HG03575 (cell line): Measurements from ENCODE around the gene SEC31A.

ENCODE experiments used
- ATAC-seq: cut with Tn5 transposase; IDR thresholded peaks from one replicate; pipeline ENCODE4 v1.9.1; 2021; ENCODE audit not compliant: unreplicated experiment, insufficient number of reproducible peaks, low FRiP score; ENCODE audit errors: extremely low read depth

The SEC31A gene

DNA sequence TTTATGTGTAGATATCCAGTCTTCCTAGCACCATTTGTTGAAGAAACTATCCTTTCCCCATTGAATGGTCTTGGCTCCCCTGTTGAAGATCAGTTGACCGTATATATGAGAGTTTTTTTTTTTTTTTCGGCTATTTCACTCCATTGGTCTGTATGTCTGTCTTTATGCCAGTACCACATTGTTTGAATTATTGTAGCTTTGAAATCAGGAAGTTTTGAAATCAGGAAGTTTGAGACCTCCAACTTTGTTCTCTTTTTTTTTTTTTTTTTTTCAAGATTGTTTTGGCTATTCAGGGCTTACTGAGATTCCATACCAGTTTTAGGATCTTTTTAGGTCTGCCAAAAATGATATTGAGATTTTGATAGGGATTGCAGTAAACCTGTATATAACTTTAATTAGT is 88.0 kb downstream of the SEC31A start:
- no peak for ATAC-seq

DNA sequence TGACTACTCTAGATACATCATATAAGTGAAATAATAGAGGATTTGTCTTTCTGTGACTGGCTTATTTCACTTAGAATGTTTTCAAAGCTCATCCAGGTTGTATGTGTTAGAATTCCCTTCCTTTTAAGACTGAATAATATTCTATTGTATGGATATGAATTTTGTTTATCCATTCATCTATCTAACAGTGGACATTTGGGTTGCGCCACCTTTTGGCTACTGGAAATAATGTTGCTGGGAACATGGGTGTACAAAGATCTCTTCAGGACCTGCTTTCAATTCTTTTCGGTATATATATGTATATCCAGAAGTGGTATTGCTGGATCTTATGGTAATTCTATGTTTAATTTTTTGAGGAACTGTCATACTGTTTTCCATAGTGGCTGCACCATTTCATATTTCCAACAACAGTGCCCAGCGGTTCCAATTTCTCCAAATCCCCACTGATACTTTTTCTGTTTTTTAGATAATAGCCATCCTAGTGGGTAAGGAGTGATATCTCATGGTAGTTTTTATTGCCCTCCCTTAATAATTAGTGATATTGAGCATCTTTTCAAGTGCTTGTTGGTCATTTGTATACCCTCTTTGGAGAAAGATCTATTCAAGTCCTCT is 88.9 kb downstream of the SEC31A start:
- no peak for ATAC-seq

DNA sequence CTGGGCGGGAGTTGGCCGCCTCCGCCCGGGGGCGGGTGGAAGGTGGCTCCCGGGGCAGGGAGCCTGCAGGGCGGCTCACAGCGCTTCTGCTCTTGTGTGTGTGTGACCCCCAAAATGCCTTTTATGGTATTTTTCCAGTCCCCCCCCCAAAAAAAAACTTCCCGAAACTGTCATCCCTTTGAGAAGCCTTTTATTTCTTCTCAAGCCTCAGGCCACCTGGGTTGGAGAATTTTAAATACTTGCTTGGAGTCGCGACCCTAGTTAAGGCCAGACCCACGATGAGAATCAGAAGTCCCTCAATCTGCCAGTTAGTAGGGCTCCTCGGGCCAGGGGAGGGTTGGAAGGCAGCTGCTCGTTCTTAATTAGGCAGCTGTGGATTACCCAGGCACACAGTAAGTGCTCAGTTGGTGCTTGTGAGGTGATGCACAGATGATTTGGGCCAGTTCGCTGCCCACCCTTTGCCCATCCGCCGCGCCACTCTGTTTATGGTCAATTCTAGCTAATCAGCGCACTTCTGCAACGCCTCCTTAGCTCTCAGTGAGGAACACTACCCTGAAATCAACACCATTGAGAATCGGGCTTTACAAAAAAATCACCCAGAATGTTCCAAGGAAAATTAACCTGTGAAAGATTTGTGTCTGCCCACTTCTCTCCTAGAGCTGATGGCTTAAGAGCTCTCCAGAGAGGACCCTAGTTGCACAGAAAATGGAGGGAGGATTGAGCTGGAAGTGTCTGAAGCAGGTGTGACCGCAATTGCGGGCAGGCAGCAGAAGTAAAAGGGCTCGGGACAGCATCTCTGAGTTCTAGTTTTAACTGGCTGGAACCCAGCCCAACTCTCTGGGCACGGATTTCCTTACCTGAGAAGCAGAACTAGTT is 91.7 kb downstream of the SEC31A start:
- no peak for ATAC-seq

DNA sequence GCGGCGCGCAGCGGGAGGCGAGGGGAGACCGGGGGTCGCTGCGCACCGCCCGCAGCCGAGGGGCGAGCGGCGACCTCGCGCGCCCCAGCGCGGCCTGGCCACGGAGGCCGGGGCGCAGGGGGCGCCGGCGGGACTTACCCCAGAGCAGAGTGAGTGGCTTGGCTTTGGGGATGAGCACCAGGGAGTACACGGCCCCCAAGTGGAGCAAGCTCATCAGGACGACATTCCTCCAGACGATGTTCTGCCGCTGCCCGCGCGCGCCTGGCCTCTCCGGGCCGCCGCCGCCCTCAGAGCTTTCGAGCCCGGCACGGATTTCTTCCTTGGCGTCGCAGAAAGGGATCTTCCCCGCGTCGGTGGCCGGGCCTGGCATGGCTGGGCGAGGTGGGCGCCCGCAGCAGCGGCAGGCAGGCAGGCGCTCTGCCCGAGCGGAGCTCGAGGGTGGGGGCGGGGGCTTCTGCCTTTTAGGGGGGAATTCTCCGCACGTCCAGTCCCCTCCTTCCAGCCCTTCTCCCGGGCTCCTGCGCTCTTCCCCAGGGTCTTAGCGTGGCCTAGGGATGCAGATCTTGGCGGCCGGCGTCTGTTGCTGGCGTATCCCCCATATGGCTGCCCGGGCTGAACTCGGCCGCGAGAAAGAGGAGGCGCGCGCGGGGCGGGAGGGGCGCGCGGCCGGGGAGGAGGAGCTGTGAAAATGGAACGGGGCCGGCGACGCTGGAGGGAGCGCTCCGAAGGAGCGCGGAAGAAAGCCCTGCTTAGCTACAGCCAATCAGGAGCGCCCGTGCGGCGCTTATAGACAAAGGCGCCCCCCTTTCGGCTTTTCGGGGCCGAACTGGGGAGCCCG is 92.6 kb downstream of the SEC31A start, which contains the start of gene SCD5:
Gene SCD5, minus strand, starts transcription at position 629 of the 838 bp plus-strand sequence. Its CDS starts 259 bp downstream, at position 370.
- no peak for ATAC-seq

DNA sequence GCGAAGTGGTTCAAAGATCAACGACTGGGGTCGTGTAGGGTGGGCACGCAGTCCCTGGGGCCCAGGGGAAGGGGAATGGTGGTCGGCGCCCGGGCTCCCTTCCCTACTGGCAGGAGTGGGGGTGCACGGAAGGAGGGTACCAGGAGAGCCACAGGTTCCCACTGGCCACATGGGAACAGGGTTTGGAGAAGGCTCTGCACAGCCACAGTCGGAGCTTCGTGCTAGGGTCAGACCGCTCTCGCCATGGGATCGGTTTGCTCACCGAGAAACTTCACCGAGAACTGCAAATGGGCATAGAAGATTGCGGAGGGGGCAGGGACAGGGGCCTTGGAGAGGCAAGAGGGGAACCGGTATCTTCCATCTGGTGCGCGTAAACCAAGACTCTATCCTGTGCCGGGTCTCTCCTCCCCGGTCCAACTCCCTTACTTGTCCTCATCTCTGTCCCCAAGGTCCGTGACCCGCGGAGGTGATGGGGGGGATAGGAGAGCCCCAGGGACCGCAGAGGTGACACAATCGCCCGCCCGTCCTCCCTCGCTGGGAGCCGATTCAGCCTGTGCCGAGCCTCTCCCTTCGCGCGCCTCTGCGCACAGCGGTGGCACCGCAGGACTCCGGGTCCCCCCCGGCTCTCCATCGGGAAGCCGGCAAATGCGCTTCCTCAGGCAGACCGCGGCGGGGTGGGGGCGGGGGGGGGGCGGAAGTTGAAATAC is 93.4 kb downstream of the SEC31A start:
- ATAC-seq, result no peak

DNA sequence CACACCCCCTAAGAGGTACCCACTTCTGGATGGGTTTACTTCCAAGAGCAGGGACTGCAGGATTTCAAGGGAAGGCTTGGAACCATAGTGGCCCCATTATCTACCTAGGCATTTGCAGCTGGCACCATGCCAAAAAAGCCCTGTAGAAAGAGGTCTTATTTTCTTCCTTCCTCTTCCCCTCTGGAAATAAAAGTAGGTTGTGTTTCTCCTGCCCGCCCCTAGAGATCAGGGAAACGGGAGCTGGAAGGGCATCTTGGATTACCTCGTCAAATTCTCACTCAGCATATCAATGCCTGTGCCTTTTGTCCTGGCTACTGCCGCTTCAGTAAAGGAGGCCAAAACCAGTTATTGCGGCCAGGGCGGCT is 93.9 kb downstream of the SEC31A start:
- ATAC-seq, result no peak

DNA sequence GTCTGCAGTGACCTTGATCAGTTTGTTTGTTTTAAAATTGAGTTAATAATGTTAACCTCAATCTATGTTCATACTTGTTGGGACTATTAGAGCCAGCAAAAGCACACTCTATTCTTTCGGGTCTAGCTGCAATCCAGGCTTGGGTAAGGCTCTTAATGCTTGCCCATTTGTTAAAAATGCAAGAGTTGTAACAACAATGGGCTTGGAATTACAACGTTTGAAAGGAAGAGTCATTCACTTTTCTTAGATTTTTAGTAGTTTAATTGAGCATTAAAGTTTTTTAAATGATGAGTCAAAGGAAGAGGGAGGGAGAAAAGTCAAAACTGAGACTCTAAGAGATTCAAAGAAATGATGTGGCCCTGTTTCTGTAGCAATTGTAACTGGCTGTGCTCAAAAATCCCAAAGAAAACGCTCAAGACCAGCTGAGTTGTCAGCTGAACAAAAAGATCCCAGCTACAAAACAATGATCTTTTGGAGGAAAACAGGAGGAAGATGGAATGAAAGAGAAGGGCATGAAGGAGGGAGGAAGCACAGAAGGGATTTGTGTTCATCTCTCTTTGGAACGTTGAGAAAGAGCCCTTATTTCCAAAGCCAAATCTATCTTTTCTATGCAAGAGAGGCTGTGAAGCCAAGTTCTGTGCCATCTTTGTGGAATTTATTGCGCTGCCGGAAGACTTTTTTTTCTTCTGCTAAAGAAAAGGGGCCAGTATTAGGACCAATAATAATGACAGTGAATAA is 97.9 kb downstream of the SEC31A start:
- ATAC-seq, result no peak

DNA sequence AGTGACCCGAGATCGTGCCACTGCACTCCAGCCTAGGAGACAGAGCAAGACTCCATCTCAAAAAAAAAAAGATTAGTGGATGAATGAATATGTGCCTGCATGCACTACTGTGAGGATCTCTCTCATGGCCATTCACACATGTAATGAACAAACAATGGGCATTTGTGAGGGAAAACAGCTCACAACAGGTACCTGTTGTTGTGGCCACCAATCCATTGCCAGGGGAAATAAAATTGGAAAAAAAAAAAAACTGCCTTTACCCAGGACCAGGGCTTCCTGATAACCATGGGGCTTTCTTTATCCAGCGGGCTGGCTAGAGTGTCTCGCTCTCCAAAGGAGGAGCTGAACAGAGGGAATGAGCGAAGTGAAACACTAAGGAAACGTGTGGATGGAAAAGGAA is 99.8 kb downstream of the SEC31A start:
- no peak for ATAC-seq

DNA sequence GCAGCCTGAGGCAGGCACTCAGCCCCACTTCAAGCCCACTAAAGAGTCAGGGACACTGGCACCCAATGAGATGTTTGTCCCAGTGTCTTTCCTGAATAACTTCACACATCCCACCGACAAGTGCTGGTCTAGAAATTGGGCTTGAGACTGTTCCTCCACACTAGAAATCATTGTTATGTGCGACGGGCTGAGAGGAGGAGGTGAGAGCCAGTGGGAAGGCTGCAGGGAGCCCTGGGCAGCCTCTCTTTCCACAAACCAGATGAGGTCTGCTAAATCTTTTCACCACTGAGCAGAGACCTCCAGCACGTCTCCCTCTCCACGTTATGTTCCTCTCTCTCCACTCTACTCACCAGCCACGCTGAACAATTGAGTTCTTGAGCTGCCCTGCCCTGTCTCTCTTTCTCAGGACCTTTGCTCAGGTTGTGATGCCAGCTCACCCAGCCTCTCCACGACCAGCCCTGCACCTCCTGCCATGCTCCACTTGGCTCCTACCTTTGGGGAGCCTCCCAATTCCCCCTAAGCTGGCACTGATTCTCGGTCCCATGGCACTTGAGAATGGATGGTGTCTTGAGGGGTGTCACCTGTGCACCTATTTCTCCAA is 100.8 kb downstream of the SEC31A start:
- no peak for ATAC-seq

DNA sequence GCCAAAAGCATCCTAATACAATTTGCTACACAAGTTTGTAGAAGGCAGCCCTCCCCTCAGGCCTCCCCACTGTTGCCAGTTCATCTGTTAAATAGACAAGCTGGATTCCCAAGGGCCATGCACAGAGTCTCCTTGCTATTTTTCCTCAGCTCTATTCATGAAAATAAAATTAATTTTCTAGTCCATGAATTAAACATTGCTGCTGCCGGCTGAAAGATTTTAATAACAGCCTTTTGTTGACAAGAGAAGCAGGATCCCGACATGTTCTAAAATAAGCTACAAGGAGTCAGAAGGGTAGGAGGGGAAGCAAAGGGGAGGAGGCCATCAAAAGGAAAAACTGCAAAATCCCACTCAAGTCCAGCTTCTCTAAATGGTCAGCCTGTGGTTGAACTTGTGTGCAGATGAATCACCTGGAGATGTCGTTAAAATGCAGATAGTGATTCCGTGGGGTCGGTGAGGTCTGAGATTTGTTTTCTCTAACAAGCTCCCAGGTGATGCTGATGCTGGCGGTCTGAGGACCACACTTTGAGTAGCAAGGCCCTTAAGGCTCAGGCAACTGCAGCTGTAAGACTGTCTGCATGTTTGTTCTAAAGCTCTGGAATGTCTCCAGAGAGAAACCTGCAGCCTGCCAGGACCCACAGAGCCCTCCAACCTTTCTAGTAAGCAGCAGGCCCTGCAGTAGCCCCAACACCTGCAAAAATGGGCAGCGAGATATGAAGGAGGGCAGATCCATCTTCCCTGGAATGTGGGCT is 101.8 kb downstream of the SEC31A start:
- no peak for ATAC-seq

DNA sequence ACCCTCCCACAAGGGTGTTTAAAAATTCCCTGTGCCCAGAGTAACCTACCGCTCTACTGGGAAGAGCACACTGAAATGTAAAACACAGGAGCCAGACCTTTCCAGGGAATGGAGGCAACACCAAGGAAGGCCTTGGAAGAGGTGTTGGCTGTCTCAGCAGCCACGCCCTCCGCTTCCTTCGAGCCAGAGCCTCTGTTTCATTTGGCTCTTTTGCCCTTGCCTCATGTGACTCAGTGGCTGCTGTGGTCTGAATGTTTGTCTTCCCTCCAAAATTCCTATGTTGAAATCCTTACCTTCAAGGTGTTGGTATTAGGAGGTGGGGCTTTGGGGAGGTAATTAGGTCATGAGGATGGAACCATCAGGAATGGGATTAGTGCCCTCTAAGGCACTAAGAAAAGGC is 103.6 kb downstream of the SEC31A start:
- no peak for ATAC-seq

DNA sequence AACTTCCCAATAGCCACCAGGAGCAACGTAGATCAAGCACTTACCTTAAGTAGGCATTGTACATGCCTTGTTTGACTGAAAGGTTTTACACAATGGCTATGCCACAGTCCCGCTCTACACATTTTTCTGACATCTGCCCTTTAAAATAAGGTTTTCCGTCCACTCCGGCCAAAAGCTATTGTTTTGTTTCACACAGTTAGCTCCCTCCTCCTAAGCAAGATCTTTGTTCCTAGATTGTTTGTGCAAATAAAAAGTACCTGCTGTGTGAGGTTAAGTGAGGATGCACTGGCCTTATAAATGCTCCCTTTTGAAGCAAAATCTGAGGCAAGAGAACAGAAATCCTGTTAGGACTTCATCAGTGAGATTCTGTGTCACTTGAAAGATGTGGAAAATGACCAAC is 104.1 kb downstream of the SEC31A start:
- no peak for ATAC-seq

DNA sequence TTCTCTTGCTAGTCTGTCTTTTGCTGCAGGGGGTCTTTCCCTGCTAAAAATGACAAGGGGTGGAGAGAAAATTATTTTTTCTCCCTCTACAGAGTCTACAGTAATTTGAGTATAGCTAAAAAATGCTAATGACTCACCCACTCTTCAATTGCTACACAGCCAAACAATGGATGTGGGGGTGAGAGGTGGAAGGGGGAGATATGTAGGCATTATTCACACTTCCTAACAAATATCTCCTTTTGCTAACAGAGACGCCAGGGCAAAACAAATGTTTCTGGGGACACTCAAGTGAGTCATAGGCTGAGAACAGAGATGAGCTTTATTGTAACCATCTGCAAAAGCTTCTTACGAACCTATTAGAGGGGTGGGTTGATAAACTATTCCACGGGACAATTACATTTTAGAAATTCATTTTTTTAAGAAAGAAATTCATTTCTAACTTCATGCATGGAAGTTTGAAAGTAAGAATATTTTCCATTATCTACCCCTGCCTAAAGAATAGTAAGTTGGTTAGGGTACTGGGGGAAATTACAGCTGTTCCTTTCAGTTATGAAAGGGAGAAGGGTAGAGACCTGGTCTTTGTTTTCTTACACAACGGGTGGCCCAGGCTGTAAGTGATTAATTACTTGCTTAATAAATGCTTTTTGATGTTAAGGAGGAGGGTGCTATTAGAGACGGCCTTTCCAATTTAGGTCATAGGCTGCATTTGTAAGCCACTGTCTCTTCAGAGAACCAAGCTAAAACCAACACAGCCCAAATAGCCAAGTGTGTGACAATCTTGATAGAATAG is 105.1 kb downstream of the SEC31A start:
- ATAC-seq, result no peak

DNA sequence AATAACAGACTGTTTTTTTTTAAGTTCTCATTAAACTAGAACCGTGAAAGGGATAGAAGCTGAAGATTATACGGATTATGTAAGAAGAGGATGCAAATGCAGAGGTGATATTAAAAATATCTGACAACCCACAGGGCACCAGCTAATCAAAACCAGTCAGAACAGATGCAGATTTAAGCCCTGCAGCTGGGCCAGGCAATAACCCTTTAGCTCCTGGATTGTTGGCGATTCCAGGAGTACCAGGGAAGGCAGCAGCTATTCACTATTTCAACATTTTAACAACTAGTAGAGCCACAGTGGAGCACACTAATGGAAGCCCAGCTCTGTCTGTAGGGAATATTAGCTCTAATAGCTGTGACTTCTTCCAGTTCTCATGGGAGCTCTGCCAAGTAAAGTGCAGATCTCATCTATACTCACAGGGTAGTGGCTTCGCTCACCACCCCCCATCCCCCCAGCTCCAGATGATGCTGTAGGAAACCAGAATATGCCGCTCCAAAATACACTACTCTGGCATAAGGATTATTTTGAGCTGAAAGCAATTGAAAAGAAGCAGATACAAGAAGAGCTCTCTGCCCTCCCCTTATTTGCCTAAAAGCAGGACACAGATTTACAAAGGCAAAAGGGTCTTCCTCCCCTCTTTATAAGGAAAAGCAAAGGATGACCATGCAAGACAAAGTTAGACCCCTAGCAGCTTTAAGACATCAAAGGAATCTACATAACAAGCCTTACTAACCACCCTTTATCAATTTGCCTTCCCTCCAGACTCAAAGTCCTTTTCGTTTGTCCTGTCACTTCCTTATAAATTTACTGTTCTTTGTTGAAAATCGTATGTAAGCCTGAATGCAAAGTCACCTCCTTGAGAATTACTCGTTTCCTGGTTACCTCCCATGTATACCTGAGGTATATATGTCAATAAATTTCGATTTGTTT is 106.0 kb downstream of the SEC31A start:
- no peak for ATAC-seq

DNA sequence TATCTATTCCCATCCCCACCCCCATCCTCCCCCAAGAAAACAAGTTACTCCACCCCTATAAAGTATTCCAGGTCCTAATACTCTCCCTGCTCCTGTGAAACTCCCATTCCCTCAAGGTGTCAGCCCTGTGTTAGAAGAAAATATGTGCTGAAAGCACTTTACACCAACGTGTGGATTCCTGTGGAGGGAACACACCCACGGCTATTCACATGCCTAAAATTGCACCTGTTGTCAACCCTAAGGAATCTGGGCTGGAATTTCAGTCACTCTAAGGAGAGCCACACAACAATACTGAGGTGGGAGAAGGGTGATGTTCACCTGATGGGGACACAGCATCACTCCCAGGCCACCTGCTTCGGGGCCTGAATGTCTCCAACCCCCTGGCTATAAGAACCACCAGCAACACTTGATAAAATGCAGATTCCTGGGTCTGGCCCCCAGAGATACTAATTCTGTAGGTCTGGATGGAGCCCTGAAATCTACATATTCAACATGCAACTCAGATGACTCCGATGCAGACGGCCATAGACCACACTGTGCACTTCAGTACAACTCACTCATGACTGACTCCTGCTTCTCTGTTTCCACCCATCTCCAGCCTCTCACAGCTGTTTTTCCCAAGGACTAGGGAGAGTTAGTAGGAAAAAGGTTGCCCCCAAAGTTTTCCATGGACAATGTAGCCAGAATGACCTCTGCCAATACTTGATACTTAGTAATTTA is 108.2 kb downstream of the SEC31A start:
- ATAC-seq, result no peak
